HG03159 (cell line): ENCODE results near the gene GKAP1.
"Not testable (repeated sequence)": the region's sequence is repeated elsewhere in the genome, so short reads cannot be mapped to it uniquely, and the experiment has no call there.

ENCODE experiments used
- ATAC-seq: cut with Tn5 transposase; IDR thresholded peaks from one replicate; pipeline ENCODE4 v1.9.1; 2021; ENCODE audit warnings: mild to moderate bottlenecking, moderate library complexity; ENCODE audit not compliant: unreplicated experiment

GKAP1 gene

GRCh38 chr9:83733739-83734138 lies 83.8 kb downstream of the GKAP1 start:
- no peak for ATAC-seq

- ATAC-seq = not testable (repeated sequence)
Measured at GRCh38 chr9:83728591-83729368, 88.8 kb downstream of the GKAP1 start.

GRCh38 chr9:83724436-83724835 lies 93.1 kb downstream of the GKAP1 start:
- no peak for ATAC-seq

GRCh38 chr9:83722726-83723495 lies 94.7 kb downstream of the GKAP1 start:
- no peak for ATAC-seq

- no peak for ATAC-seq
Measured at GRCh38 chr9:83721509-83721908, 96.1 kb downstream of the GKAP1 start.

- ATAC-seq = no peak
Measured at GRCh38 chr9:83715794-83716193, 101.8 kb downstream of the GKAP1 start.

- ATAC-seq = no peak
Measured at GRCh38 chr9:83715221-83715620, 102.3 kb downstream of the GKAP1 start.

GRCh38 chr9:83714329-83714728 lies 103.2 kb downstream of the GKAP1 start:
- no peak for ATAC-seq

GRCh38 chr9:83708515-83709158 lies 108.9 kb downstream of the GKAP1 start:
- ATAC-seq = peak; percentile 56

GRCh38 chr9:83707768-83708514 lies 109.6 kb downstream of the GKAP1 start, which contains the start of gene UBQLN1:
Gene UBQLN1, minus strand, starts transcription at chr9:83707958. Its CDS starts 279 bp downstream, at chr9:83707679.
- ATAC-seq = peak; percentile 75

GRCh38 chr9:83707518-83707767 lies 110.1 kb downstream of the GKAP1 start:
- ATAC-seq = peak; percentile 42

- ATAC-seq = peak; percentile 13
Measured at GRCh38 chr9:83706676-83707517, 110.7 kb downstream of the GKAP1 start.

GRCh38 chr9:83705219-83705651 lies 112.3 kb downstream of the GKAP1 start:
- ATAC-seq = not testable (repeated sequence)

GRCh38 chr9:83701769-83702168 lies 115.8 kb downstream of the GKAP1 start:
- ATAC-seq = no peak

- no peak for ATAC-seq
Measured at GRCh38 chr9:83701286-83701685, 116.3 kb downstream of the GKAP1 start.

- ATAC-seq = no peak
Measured at GRCh38 chr9:83699615-83700014, 118.0 kb downstream of the GKAP1 start.

- no peak for ATAC-seq
Measured at GRCh38 chr9:83698976-83699585, 118.5 kb downstream of the GKAP1 start.

GRCh38 chr9:83691492-83691891 lies 126.1 kb downstream of the GKAP1 start:
- no peak for ATAC-seq
